ENCODE results near the gene PACRG. TPM values are rescaled to one million over a fixed set of nuclear protein-coding genes. Genes with fewer than 3 reads are reported as not detected.

The PACRG gene
- total RNA-seq, 3 donors from 2014 or later = 0.64 to 6.4 (median 4.6) TPM

GRCh38 chr6:163122365-163122764, 394.6 kb downstream of the PACRG start:
- Histone ChIP-seq H3K27me3 (no peaks in the 10 kb centered on the region), H3K27ac (no peak overlapping the region), H3K9me3 (no peaks in the 10 kb centered on the region), H3K4me1 (no peaks in the 10 kb centered on the region), H3K4me3 (no peak overlapping the region), H3K36me3 (no peaks in the 10 kb centered on the region)
- no peak for DNase-seq (ENCODE audit: low spot score in 2 of 2)
- intact Hi-C loops (cut with DNase I; ENCODE audit: low total_unique reads) = no loop called here
- TF ChIP-seq POLR2A (IDR thresholded peaks at IDR 0.05) (no peak), CTCF (IDR thresholded peaks at IDR 0.05) (no peak), POLR2AphosphoS5 (IDR thresholded peaks at IDR 0.05) (no peak)

GRCh38 chr6:163123098-163123497, 395.3 kb downstream of the PACRG start:
- intact Hi-C loops (cut with DNase I; ENCODE audit: low total_unique reads) = no loop called here
- Histone ChIP-seq H3K27me3 (no peaks in the 10 kb centered on the region), H3K4me1 (no peaks in the 10 kb centered on the region), H3K9me3 (no peaks in the 10 kb centered on the region), H3K27ac (no peak overlapping the region), H3K36me3 (no peaks in the 10 kb centered on the region), H3K4me3 (no peak overlapping the region)
- TF ChIP-seq POLR2A (IDR thresholded peaks at IDR 0.05) = no peak
- TF ChIP-seq POLR2AphosphoS5 (IDR thresholded peaks at IDR 0.05) = no peak
- no peak for TF ChIP-seq CTCF (IDR thresholded peaks at IDR 0.05)
- DNase-seq (ENCODE audit: low spot score in 2 of 2) = no peak

GRCh38 chr6:163126741-163127140, 399.0 kb downstream of the PACRG start:
- Histone ChIP-seq H3K9me3 (no peaks in the 10 kb centered on the region), H3K27ac (no peak overlapping the region), H3K36me3 (no peaks in the 10 kb centered on the region), H3K4me1 (no peaks in the 10 kb centered on the region), H3K27me3 (no peaks in the 10 kb centered on the region), H3K4me3 (no peak overlapping the region)
- no peak for DNase-seq (ENCODE audit: low spot score in 2 of 2)
- intact Hi-C loops (cut with DNase I; ENCODE audit: low total_unique reads) = no loop called here
- no peak for TF ChIP-seq POLR2A (IDR thresholded peaks at IDR 0.05)
- no peak for TF ChIP-seq CTCF (IDR thresholded peaks at IDR 0.05)
- TF ChIP-seq POLR2AphosphoS5 (IDR thresholded peaks at IDR 0.05) = no peak

- Histone ChIP-seq H3K27me3 (no peaks in the 10 kb centered on the region), H3K4me1 (no peaks in the 10 kb centered on the region), H3K36me3 (no peaks in the 10 kb centered on the region), H3K27ac (no peak overlapping the region), H3K9me3 (no peaks in the 10 kb centered on the region), H3K4me3 (no peak overlapping the region)
- intact Hi-C loops (cut with DNase I; ENCODE audit: low total_unique reads) = no loop called here
- no peak for DNase-seq (ENCODE audit: low spot score in 2 of 2)
- no peak for TF ChIP-seq POLR2A (IDR thresholded peaks at IDR 0.05)
- no peak for TF ChIP-seq POLR2AphosphoS5 (IDR thresholded peaks at IDR 0.05)
- TF ChIP-seq CTCF (IDR thresholded peaks at IDR 0.05) = no peak
These were observed 399.8 kb downstream of the PACRG start for GRCh38 chr6:163127587-163127986.

GRCh38 chr6:163128324-163128723, 400.6 kb downstream of the PACRG start:
- intact Hi-C loops (cut with DNase I; ENCODE audit: low total_unique reads) = no loop called here
- no peaks in the 10 kb centered on the region for H3K27me3 ChIP-seq
- DNase-seq (ENCODE audit: low spot score in 2 of 2) = no peak
- no peaks in the 10 kb centered on the region for H3K4me1 ChIP-seq
- H3K36me3 ChIP-seq = no peaks in the 10 kb centered on the region
- no peak overlapping the region for H3K27ac ChIP-seq
- TF ChIP-seq CTCF (IDR thresholded peaks at IDR 0.05) = no peak
- TF ChIP-seq POLR2AphosphoS5 (IDR thresholded peaks at IDR 0.05) = no peak
- TF ChIP-seq POLR2A (IDR thresholded peaks at IDR 0.05) = no peak
- H3K9me3 ChIP-seq = no peaks in the 10 kb centered on the region
- H3K4me3 ChIP-seq = no peak overlapping the region
